22Rv1 (cell line): Measurements from ENCODE around the gene RAET1E.

Experiments
- H3K27ac ChIP-seq: fragments of 450-650 bp; 2 replicates; pipeline ENCODE4 v1.5.1; 2017
- CTCF ChIP-seq: fragments of 450-650 bp; IDR thresholded peaks from 2 replicates; pipeline ENCODE4 v1.5.1; 2017; ENCODE audit warnings: mild to moderate bottlenecking
- ZFX ChIP-seq: fragments of 450-650 bp; IDR thresholded peaks from 2 replicates; pipeline ENCODE4 v1.6.1; 2017; ENCODE audit warnings: antibody characterized with exemption, borderline replicate concordance

The RAET1E gene

GRCh38 chr6:149889326-149889725 is 8.6 kb downstream of the RAET1E start:
- H3K27ac ChIP-seq: no peak overlapping the region
- TF ChIP-seq CTCF: no peak
- no peak for TF ChIP-seq ZFX

GRCh38 chr6:149888659-149889058 is 9.3 kb downstream of the RAET1E start:
- H3K27ac ChIP-seq: no peak overlapping the region
- TF ChIP-seq CTCF (no peak), ZFX (no peak)

GRCh38 chr6:149888093-149888492 is 9.8 kb downstream of the RAET1E start:
- no peak overlapping the region for H3K27ac ChIP-seq
- TF ChIP-seq ZFX: no peak
- no peak for TF ChIP-seq CTCF

GRCh38 chr6:149887343-149887742 is 10.6 kb downstream of the RAET1E start:
- no peak overlapping the region for H3K27ac ChIP-seq
- TF ChIP-seq CTCF (no peak), ZFX (no peak)

- no peak for TF ChIP-seq CTCF
- no peak for TF ChIP-seq ZFX
- no peak overlapping the region for H3K27ac ChIP-seq
Measured at GRCh38 chr6:149885888-149886287, 12.0 kb downstream of the RAET1E start.

- TF ChIP-seq CTCF: no peak
- no peak for TF ChIP-seq ZFX
- no peak overlapping the region for H3K27ac ChIP-seq
Measured at GRCh38 chr6:149884617-149885016, 13.3 kb downstream of the RAET1E start.

- H3K27ac ChIP-seq: no peak overlapping the region
- TF ChIP-seq ZFX: no peak
- TF ChIP-seq CTCF: no peak
Measured at GRCh38 chr6:149884215-149884614, 13.7 kb downstream of the RAET1E start.
